Bronchial epithelial cell (primary cell): Measurements from ENCODE around the gene DHX36. TPM values are rescaled to one million over a fixed set of nuclear protein-coding genes. Genes with fewer than 3 reads are reported as not detected.

ENCODE experiments used
- DNase-seq: peaks from one replicate; pipeline ENCODE4 v3.0.0-alpha.2; 2010; ENCODE audit warnings: low read depth
- FAIRE-seq: peaks from 2 replicates; lab custom pipeline; 2011; peaks lifted over from hg19 to GRCh38; lab: Jason Lieb, UNC
- H3K27me3 ChIP-seq: 2 replicates; pipeline ENCODE4 v1.5.1; 2011; ENCODE audit warnings: low read length; ENCODE audit not compliant: control insufficient read depth, insufficient read depth
- H3K36me3 ChIP-seq: 2 replicates; pipeline ENCODE4 v1.5.1; 2011; ENCODE audit warnings: low read length; ENCODE audit not compliant: control insufficient read depth, insufficient read depth
- H3K4me3 ChIP-seq: 2 replicates; pipeline ENCODE4 v1.5.1; 2011; ENCODE audit warnings: mild to moderate bottlenecking, low read depth, low read length, control low read depth
- CTCF ChIP-seq: IDR thresholded peaks from 2 replicates; pipeline ENCODE4 v1.5.1; 2011; ENCODE audit warnings: mild to moderate bottlenecking, moderate library complexity, low read length, control low read depth, inconsistent platforms; ENCODE audit not compliant: insufficient read depth, severe bottlenecking
- total RNA-seq: library from RNA; depleted of rRNA; stranded (reverse); fragments of >200 nt; gene quantifications from 2 replicates; pipeline ENCODE4 v1.2.1, GENCODE V29; 2014

Gene DHX36, protein sequence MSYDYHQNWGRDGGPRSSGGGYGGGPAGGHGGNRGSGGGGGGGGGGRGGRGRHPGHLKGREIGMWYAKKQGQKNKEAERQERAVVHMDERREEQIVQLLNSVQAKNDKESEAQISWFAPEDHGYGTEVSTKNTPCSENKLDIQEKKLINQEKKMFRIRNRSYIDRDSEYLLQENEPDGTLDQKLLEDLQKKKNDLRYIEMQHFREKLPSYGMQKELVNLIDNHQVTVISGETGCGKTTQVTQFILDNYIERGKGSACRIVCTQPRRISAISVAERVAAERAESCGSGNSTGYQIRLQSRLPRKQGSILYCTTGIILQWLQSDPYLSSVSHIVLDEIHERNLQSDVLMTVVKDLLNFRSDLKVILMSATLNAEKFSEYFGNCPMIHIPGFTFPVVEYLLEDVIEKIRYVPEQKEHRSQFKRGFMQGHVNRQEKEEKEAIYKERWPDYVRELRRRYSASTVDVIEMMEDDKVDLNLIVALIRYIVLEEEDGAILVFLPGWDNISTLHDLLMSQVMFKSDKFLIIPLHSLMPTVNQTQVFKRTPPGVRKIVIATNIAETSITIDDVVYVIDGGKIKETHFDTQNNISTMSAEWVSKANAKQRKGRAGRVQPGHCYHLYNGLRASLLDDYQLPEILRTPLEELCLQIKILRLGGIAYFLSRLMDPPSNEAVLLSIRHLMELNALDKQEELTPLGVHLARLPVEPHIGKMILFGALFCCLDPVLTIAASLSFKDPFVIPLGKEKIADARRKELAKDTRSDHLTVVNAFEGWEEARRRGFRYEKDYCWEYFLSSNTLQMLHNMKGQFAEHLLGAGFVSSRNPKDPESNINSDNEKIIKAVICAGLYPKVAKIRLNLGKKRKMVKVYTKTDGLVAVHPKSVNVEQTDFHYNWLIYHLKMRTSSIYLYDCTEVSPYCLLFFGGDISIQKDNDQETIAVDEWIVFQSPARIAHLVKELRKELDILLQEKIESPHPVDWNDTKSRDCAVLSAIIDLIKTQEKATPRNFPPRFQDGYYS
- total RNA-seq = 27.6 and 33.5 TPM in 2 replicates

DNA sequence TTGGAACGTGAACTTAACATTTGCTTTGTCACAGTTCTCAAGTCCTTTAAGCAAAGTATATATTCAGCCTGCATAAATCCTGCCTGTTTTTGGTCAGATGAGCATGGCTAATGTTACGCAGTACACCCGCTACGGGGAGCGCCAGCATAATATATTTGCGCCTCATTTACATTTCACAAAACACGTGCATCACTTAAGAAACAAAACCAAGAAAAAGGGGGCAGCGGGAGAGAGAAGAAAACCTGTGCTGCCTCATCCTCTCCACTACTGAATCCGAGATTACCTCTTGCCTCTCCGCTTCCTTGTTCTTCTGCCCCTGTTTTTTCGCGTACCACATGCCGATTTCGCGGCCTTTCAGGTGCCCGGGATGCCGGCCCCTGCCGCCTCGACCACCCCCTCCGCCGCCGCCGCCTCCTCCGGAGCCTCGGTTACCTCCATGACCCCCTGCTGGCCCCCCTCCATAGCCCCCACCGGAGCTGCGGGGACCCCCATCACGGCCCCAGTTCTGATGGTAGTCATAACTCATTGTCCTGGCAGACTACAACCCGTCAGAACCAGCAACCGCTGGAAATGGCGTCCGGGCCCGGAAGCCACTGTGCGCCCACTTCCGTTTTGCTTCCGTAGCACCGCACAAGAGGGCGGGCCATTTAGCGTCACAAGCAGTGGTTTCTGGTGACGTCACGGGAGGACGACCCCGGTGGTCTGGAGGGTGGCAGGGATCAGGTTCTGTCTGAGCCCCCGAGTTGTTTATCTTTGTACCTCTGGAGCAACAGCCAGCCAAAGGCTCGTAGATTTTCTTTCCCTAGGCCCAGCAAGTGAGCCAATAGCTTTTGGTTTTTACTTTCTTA, at the start of gene DHX36:
TSS of gene DHX36 (minus strand) at position 597 of the 848 bp plus-strand sequence. CDS start at position 526, 71 bp downstream.
- Histone ChIP-seq H3K4me3 (peak within 1 kb of the TSS; percentile 74), H3K36me3 (no peaks in the 10 kb centered on the region), H3K27me3 (no peaks in the 10 kb centered on the region)
- FAIRE-seq (no peak), DNase-seq (peak; percentile 74)
- peak; percentile 3 for TF ChIP-seq CTCF

DNA sequence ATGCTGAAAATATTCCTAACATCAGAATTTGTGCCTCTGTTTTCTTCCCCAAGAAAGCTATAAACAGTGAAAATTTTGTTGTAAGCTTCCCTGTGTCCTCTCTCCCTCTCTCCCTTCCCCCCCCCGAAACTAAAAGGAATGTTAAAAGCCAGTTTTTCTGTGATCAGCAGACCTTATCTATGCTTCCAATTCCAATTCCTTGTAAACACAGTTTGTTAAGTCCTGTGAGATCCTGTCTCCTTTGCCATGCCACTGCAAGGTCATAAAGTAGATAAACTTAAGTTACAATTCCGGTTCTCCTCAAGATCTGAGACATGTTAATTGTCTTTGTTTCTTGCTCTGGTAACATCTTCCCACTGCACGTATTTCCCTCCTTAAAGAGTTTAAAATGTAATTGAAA, 42.9 kb upstream of the DHX36 start:
- TF ChIP-seq CTCF = no peak
- FAIRE-seq = no peak
- Histone ChIP-seq H3K36me3 (no peaks in the 10 kb centered on the region), H3K27me3 (no peaks in the 10 kb centered on the region), H3K4me3 (no peak overlapping the region)
- DNase-seq = no peak

GRCh38 chr3:154364849-154365248, 40.6 kb upstream of the DHX36 start:
- no peak for TF ChIP-seq CTCF
- peak; percentile 17 for DNase-seq
- no peak for FAIRE-seq
- no peak overlapping the region for H3K4me3 ChIP-seq
- no peaks in the 10 kb centered on the region for H3K27me3 ChIP-seq
- H3K36me3 ChIP-seq = no peaks in the 10 kb centered on the region

DNA sequence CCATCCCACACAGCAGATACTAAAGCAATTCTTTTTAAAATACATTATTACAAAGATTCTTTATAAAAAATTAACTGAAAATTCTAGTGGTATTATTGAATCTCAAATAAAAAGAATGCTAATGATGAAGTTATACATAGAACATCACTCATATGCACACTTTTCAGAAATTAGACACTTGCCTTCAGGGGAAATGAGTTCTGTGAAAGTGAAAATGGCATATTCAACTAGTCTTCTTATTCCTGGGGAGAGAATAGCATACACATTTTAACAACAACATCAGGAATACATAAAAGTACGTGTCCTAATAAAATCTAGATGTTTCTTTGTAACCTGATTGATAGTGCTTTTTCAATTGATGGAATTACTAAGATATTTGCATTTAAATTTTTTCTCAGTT, 36.8 kb upstream of the DHX36 start:
- Histone ChIP-seq H3K27me3 (no peaks in the 10 kb centered on the region), H3K36me3 (no peaks in the 10 kb centered on the region), H3K4me3 (no peak overlapping the region)
- FAIRE-seq (no peak), DNase-seq (no peak)
- no peak for TF ChIP-seq CTCF

- peak; percentile 76 for DNase-seq
- no peaks in the 10 kb centered on the region for H3K27me3 ChIP-seq
- TF ChIP-seq CTCF = no peak
- H3K36me3 ChIP-seq = no peaks in the 10 kb centered on the region
- H3K4me3 ChIP-seq = no peak overlapping the region
- FAIRE-seq = no peak
Observed at GRCh38 chr3:154356009-154356408, 31.7 kb upstream of the DHX36 start.
